HG02840 (cell line): Measurements from ENCODE around the gene VWA3B.
"Not testable (repeated sequence)": the region's sequence is repeated elsewhere in the genome, so short reads cannot be mapped to it uniquely, and the experiment has no call there.

Source experiments
- ATAC-seq: cut with Tn5 transposase; IDR thresholded peaks from one replicate; pipeline ENCODE4 v1.9.1; 2021; ENCODE audit warnings: mild to moderate bottlenecking, moderate library complexity, moderate number of reproducible peaks; ENCODE audit not compliant: unreplicated experiment, low FRiP score

Gene VWA3B

GRCh38 chr2:98295275-98295674 lies 208.3 kb downstream of the VWA3B start:
- ATAC-seq = no peak

- ATAC-seq = no peak
Observed at GRCh38 chr2:98295721-98296414, 208.9 kb downstream of the VWA3B start.

GRCh38 chr2:98296440-98296839 lies 209.5 kb downstream of the VWA3B start:
- no peak for ATAC-seq

- no peak for ATAC-seq
Observed at GRCh38 chr2:98297817-98298682, 211.1 kb downstream of the VWA3B start.

- ATAC-seq = no peak
Observed at GRCh38 chr2:98298683-98299164, 211.8 kb downstream of the VWA3B start.

- ATAC-seq = no peak
Observed at GRCh38 chr2:98299211-98299905, 212.4 kb downstream of the VWA3B start.

- ATAC-seq = no peak
Observed at GRCh38 chr2:98300141-98300874, 213.3 kb downstream of the VWA3B start.

- ATAC-seq = no peak
Observed at GRCh38 chr2:98301469-98301868, 214.5 kb downstream of the VWA3B start.

GRCh38 chr2:98307131-98307696 lies 220.2 kb downstream of the VWA3B start:
- not testable (repeated sequence) for ATAC-seq

- no peak for ATAC-seq
Observed at GRCh38 chr2:98308068-98308467, 221.1 kb downstream of the VWA3B start.

- ATAC-seq = no peak
Observed at GRCh38 chr2:98308532-98308931, 221.6 kb downstream of the VWA3B start.

- no peak for ATAC-seq
Observed at GRCh38 chr2:98309580-98309979, 222.6 kb downstream of the VWA3B start.

- no peak for ATAC-seq
Observed at GRCh38 chr2:98310010-98310409, 223.0 kb downstream of the VWA3B start.

- no peak for ATAC-seq
Observed at GRCh38 chr2:98311090-98311489, 224.1 kb downstream of the VWA3B start.

- no peak for ATAC-seq
Observed at GRCh38 chr2:98311771-98312545, 225.0 kb downstream of the VWA3B start.

GRCh38 chr2:98313492-98314250 lies 226.7 kb downstream of the VWA3B start:
- ATAC-seq = no peak

GRCh38 chr2:98314251-98314650 lies 227.3 kb downstream of the VWA3B start:
- no peak for ATAC-seq

GRCh38 chr2:98315957-98316356 lies 229.0 kb downstream of the VWA3B start:
- ATAC-seq = no peak

- no peak for ATAC-seq
Observed at GRCh38 chr2:98317214-98317613, 230.2 kb downstream of the VWA3B start.
